NCI-H2107 treated with DMSO at 0.1 percent for 48 hours (cell line): ENCODE results near the gene JARID2.

Experiments
- DNase-seq: peaks from one replicate; lab custom pipeline; 2025; ENCODE audit not compliant: unreplicated experiment; lab: John Stamatoyannopoulos, UW

The JARID2 gene

GRCh38 chr6:15434823-15435380 lies 189.0 kb downstream of the JARID2 start:
- no peak for DNase-seq

GRCh38 chr6:15435468-15435867 lies 189.6 kb downstream of the JARID2 start:
- no peak for DNase-seq

- no peak for DNase-seq
Measured at GRCh38 chr6:15436451-15436850, 190.6 kb downstream of the JARID2 start.

GRCh38 chr6:15437090-15437635 lies 191.3 kb downstream of the JARID2 start:
- DNase-seq = no peak

GRCh38 chr6:15439410-15440025 lies 193.6 kb downstream of the JARID2 start:
- no peak for DNase-seq

GRCh38 chr6:15440040-15440439 lies 194.2 kb downstream of the JARID2 start:
- no peak for DNase-seq

- DNase-seq = peak; percentile 5
Measured at GRCh38 chr6:15441215-15441868, 195.5 kb downstream of the JARID2 start.

GRCh38 chr6:15441981-15442380 lies 196.1 kb downstream of the JARID2 start:
- DNase-seq = no peak

- no peak for DNase-seq
Measured at GRCh38 chr6:15442467-15442866, 196.6 kb downstream of the JARID2 start.

GRCh38 chr6:15443119-15443830 lies 197.4 kb downstream of the JARID2 start:
- DNase-seq = no peak

- DNase-seq = no peak
Measured at GRCh38 chr6:15444081-15444731, 198.3 kb downstream of the JARID2 start.

GRCh38 chr6:15444881-15445280 lies 199.0 kb downstream of the JARID2 start:
- no peak for DNase-seq

GRCh38 chr6:15447546-15448267 lies 201.8 kb downstream of the JARID2 start:
- DNase-seq = no peak

- no peak for DNase-seq
Measured at GRCh38 chr6:15449011-15449410, 203.1 kb downstream of the JARID2 start.

- no peak for DNase-seq
Measured at GRCh38 chr6:15451738-15452137, 205.9 kb downstream of the JARID2 start.

- no peak for DNase-seq
Measured at GRCh38 chr6:15452182-15452941, 206.5 kb downstream of the JARID2 start.

- DNase-seq = no peak
Measured at GRCh38 chr6:15453186-15453585, 207.3 kb downstream of the JARID2 start.

- DNase-seq = no peak
Measured at GRCh38 chr6:15453622-15454021, 207.8 kb downstream of the JARID2 start.

GRCh38 chr6:15456422-15456821 lies 210.6 kb downstream of the JARID2 start:
- DNase-seq = no peak
